ENCODE data around the gene IL10RB. TPM values are rescaled to one million over a fixed set of nuclear protein-coding genes. Genes with fewer than 3 reads are reported as not detected.

IL10RB gene
- total RNA-seq, 1 donor from 2014 or later = 13.8 TPM

DNA sequence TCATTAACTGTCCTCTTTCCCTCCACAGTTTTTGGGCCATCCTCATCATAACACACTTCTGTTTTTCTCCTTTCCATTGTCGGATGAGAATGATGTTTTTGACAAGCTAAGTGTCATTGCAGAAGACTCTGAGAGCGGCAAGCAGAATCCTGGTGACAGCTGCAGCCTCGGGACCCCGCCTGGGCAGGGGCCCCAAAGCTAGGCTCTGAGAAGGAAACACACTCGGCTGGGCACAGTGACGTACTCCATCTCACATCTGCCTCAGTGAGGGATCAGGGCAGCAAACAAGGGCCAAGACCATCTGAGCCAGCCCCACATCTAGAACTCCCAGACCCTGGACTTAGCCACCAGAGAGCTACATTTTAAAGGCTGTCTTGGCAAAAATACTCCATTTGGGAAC, 30.0 kb downstream of the IL10RB start:
- H3K4me3 Mint-ChIP-seq = no peak overlapping the region

DNA sequence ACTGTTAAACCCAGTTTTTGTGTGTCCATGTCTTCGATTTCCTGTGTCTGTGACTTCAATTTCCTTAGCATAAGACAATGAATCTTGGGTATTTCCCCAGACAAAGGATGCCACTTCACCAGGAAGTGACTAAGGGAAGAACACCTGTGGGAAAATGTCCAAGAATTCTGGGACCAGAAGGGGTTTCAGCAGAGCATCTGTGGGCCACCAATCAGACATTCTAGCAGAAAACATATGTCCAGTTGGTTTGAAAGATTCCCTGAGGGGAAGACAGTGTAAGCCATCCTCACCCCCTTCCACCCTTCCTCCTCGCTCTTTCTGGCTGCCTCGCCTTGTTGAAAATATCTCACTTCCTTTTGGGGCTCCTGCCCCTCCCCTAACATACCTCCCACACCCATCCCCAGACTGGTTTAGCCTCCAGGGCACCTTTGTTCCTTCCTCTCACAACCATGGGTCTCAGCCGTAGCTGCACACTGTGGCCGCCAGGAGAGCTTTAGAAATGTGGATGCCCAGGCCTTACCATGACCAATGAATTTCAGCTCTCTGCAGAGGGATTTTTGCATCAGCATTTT, 33.1 kb downstream of the IL10RB start:
- peak; percentile 48 for TF ChIP-seq CTCF (conservative IDR thresholded peaks at IDR 0.05)
- Mint-ChIP-seq H3K4me3 (peak overlapping the region; percentile 9), H3K27ac (peak overlapping the region; percentile 91), H3K27me3 (no peaks in the 10 kb centered on the region), H3K9me3 (peaks cover 8% of the 10 kb centered on the region), H3K36me3 (peaks cover 8% of the 10 kb centered on the region), H3K4me1 (ENCODE audit: unreplicated experiment) (peaks cover 22% of the 10 kb centered on the region)
- peak; percentile 58 for DNase-seq (ENCODE audit: extremely low spot score, unreplicated experiment)

More for the DNA sequence above, 30.0 kb downstream of the IL10RB start:
- Mint-ChIP-seq H3K36me3 (peaks cover 22% of the 10 kb centered on the region), H3K27me3 (no peaks in the 10 kb centered on the region), H3K27ac (no peak overlapping the region), H3K9me3 (peaks cover 14% of the 10 kb centered on the region), H3K4me1 (ENCODE audit: unreplicated experiment) (peaks cover 23% of the 10 kb centered on the region)
- TF ChIP-seq CTCF (conservative IDR thresholded peaks at IDR 0.05) = no peak
- DNase-seq (ENCODE audit: extremely low spot score, unreplicated experiment) = no peak

GRCh38 chr21:33300701-33301631, 34.8 kb downstream of the IL10RB start:
- Mint-ChIP-seq H3K4me3 (no peak overlapping the region), H3K27me3 (no peaks in the 10 kb centered on the region), H3K9me3 (peaks cover 8% of the 10 kb centered on the region), H3K4me1 (ENCODE audit: unreplicated experiment) (peaks cover 22% of the 10 kb centered on the region), H3K27ac (peak overlapping the region; percentile 50), H3K36me3 (peaks cover 8% of the 10 kb centered on the region)
- TF ChIP-seq CTCF (conservative IDR thresholded peaks at IDR 0.05) = no peak
- DNase-seq (ENCODE audit: extremely low spot score, unreplicated experiment) = no peak

GRCh38 chr21:33301632-33302002, 35.5 kb downstream of the IL10RB start:
- no peak for TF ChIP-seq CTCF (conservative IDR thresholded peaks at IDR 0.05)
- Mint-ChIP-seq H3K9me3 (peaks cover 8% of the 10 kb centered on the region), H3K4me3 (no peak overlapping the region), H3K27me3 (no peaks in the 10 kb centered on the region), H3K4me1 (ENCODE audit: unreplicated experiment) (peaks cover 22% of the 10 kb centered on the region), H3K36me3 (peaks cover 8% of the 10 kb centered on the region), H3K27ac (peak overlapping the region; percentile 50)
- no peak for DNase-seq (ENCODE audit: extremely low spot score, unreplicated experiment)

- no peak for TF ChIP-seq CTCF (conservative IDR thresholded peaks at IDR 0.05)
- peaks cover 8% of the 10 kb centered on the region for H3K36me3 Mint-ChIP-seq
- no peaks in the 10 kb centered on the region for H3K27me3 Mint-ChIP-seq
- H3K27ac Mint-ChIP-seq = no peak overlapping the region
- H3K9me3 Mint-ChIP-seq = peaks cover 8% of the 10 kb centered on the region
- H3K4me3 Mint-ChIP-seq = no peak overlapping the region
- peaks cover 22% of the 10 kb centered on the region for H3K4me1 Mint-ChIP-seq (ENCODE audit: unreplicated experiment)
- DNase-seq (ENCODE audit: extremely low spot score, unreplicated experiment) = no peak
Measured at GRCh38 chr21:33302055-33302454, 35.9 kb downstream of the IL10RB start.

Measured in type B pancreatic cell (in vitro differentiated cells).